ENCODE data around the gene EZR. TPM values are rescaled to one million over a fixed set of nuclear protein-coding genes. Genes with fewer than 3 reads are reported as not detected.

Gene EZR
- total and polyA plus RNA-seq, 2 donors, result 95.1 to 122 TPM

DNA sequence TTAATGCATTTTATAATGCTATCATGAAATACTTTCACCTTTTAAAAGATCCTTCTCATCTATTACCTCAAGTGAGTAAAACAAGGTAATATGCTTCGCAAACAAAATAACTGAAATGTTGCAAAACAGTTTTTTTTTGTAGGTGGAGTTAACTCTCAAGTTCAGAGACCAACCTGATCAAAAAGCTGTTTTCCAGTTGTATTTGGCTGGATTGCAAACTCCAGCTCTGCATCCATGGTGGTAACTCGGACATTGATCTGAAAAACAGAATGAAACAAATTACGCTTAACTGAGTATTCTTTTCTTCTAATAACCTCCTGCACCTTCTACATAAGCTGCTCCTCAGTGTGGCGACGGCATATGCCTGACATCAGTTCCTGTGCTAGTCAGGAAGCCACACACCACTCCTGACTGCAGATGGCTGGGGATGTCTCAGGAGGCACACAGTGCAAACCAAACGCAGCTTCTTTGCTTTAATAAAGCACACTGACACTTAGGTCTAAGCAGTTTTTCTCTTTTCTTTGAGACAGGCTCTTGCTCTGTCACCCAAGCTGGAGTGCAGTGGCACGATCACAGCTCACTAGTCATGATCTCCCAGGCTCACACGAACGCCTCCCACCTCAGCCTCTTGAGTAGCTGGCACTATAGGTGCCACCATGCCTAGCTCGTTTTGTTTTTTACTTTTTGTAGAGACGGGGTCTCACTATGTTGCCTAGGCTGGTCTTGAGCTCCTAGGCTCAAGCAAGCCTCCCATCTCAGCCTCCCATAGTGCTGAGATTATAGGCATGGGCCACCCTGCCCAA, 29.9 kb downstream of the EZR start:
- H3K27ac ChIP-seq (ENCODE audit: low read depth), result no peak overlapping the region
- H3K4me1 ChIP-seq (ENCODE audit: insufficient read depth), result peaks cover 6% of the 10 kb centered on the region
- peaks cover 2% of the 10 kb centered on the region for H3K36me3 ChIP-seq (ENCODE audit: insufficient read depth)
- H3K4me3 ChIP-seq (ENCODE audit: low read depth, low read length), result no peak overlapping the region
- 82% methylated on average over 11 of the region's 11 CpGs for WGBS
- DNase-seq (ENCODE audit: extremely low spot score), result no peak

DNA sequence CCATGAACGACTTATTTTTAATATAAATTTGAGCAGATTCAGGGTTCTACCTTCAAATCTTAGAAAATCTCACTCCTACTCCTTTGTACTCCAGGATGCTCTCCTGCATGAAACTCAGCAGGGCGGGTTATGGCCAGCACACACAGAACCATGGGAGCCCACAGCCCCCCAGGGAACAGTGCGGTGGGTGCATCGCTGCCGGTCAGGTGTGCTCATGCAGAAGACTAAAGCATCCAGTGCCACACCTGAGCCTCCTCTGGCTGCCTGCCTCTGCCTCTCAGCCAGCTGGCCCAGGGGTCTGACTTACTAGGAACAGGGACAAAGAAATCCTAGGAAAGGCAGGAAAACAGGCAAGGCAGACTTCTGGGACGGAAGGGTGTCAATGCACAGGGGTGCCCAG, 31.8 kb downstream of the EZR start:
- Histone ChIP-seq H3K27ac (ENCODE audit: low read depth) (no peak overlapping the region), H3K36me3 (ENCODE audit: insufficient read depth) (peaks cover 4% of the 10 kb centered on the region), H3K4me1 (ENCODE audit: insufficient read depth) (peaks cover 3% of the 10 kb centered on the region), H3K4me3 (ENCODE audit: low read depth, low read length) (no peak overlapping the region)
- 88% methylated on average over 6 of the region's 6 CpGs for WGBS
- DNase-seq (ENCODE audit: extremely low spot score), result no peak

DNA sequence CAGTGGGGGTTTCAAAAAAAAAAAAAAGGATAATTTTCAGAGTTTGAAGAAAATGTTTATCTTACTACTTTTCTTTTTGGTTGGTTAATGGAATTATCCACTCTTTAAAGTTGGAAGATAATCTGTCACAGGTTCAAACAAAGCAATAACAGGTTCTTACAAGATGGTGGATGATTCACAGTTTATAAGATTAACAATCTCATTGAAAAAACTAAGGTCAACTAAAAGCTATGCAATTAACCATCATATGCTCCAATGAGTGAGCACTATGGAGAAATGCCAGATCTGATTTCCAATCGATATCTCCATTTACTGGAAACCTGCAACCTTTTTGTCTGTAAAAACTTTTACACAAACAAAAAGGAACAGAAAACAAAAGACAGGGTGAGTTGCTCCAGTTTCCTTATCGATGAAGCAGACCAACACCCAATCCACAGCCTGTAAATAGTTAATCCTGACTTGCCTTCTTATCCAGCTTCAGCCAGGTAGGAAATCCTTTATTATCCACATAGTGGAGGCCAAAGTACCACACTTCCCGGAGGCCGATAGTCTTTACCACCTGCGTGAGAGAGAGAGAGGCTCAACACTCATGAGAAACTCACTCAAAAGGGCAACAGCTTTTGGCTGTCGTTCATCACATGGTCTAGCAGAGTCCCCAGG, 32.4 kb downstream of the EZR start:
- H3K36me3 ChIP-seq (ENCODE audit: insufficient read depth), result peaks cover 4% of the 10 kb centered on the region
- DNase-seq (ENCODE audit: extremely low spot score), result no peak
- WGBS, result 79% methylated on average over 6 of the region's 6 CpGs

DNA sequence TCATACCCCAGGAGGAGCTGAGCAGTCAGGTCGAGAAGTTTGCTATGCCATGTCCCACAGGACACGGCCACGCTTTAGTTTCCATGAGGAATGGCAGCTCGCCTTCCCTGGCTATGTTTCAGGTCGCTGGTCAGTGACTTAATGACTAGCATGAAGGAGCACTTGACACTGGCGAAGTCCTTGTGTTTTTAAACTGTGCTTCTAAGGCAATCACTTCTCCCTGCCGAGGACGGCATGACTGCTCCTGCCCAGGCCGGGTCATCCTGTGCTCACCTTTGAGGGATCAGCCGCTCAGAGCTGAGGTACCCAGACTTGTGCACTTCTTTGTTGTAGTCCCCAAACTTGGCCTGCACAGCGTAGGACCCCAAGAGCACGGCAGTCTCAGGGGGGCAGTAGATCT, 34.1 kb downstream of the EZR start:
- 94% methylated on average over 12 of the region's 12 CpGs for WGBS
- Histone ChIP-seq H3K4me3 (ENCODE audit: low read depth, low read length) (no peak overlapping the region), H3K4me1 (ENCODE audit: insufficient read depth) (peaks cover 3% of the 10 kb centered on the region), H3K36me3 (ENCODE audit: insufficient read depth) (peaks cover 4% of the 10 kb centered on the region), H3K27ac (ENCODE audit: low read depth) (no peak overlapping the region)
- no peak for DNase-seq (ENCODE audit: extremely low spot score)

More for the DNA sequence above, 32.4 kb downstream of the EZR start:
- Histone ChIP-seq H3K4me1 (ENCODE audit: insufficient read depth) (peaks cover 3% of the 10 kb centered on the region), H3K4me3 (ENCODE audit: low read depth, low read length) (no peak overlapping the region), H3K27ac (ENCODE audit: low read depth) (no peak overlapping the region)

DNA sequence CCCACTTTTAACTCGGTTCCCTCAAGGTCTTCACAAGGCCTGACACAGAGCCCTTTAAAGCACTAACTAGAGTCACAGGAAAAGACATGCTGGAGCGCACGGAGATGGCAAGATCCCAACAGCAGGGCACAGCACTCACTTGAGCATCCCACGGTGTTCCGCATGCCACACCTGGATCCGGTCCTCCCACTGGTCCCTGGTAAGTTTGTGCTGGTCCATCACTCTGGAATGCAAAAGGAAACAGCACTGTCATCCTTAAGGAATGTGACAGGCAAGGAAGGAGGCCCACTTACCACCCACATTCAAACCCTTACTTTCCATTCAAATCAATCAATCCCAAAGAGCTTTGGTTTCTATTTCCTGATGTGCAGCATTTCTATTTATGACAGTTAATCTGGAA, 34.7 kb downstream of the EZR start:
- no peaks in the 10 kb centered on the region for H3K4me1 ChIP-seq (ENCODE audit: insufficient read depth)
- 83% methylated on average over 6 of the region's 6 CpGs for WGBS
- DNase-seq (ENCODE audit: extremely low spot score), result no peak
- H3K4me3 ChIP-seq (ENCODE audit: low read depth, low read length), result no peak overlapping the region
- peaks cover 4% of the 10 kb centered on the region for H3K36me3 ChIP-seq (ENCODE audit: insufficient read depth)
- H3K27ac ChIP-seq (ENCODE audit: low read depth), result no peak overlapping the region

DNA sequence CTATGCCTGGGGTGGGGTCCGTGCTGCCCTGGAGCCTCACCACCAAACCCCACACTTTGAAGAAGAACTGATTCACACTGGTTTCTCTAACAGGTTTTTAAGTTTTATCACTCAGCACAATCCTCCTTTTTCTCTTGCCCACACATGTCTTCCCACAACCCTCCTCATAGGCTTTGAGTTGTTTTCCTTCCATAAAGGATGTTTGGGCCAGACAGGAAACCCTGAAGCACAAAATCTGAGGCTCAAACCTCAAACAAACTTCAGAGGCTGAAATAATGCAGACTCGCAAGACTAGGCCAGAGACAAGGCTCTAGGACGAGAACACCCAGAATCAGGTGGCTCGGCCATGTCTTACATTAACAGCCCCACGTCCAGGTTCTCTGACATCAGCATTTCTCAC, 35.3 kb downstream of the EZR start:
- Histone ChIP-seq H3K36me3 (ENCODE audit: insufficient read depth) (peaks cover 4% of the 10 kb centered on the region), H3K4me3 (ENCODE audit: low read depth, low read length) (no peak overlapping the region), H3K4me1 (ENCODE audit: insufficient read depth) (no peaks in the 10 kb centered on the region), H3K27ac (ENCODE audit: low read depth) (no peak overlapping the region)
- 92% methylated on average over 5 of the region's 5 CpGs for WGBS
- DNase-seq (ENCODE audit: extremely low spot score), result no peak

GRCh38 chr6:158783167-158783450, 36.1 kb downstream of the EZR start:
- WGBS, result 71% methylated on average over 4 of the region's 4 CpGs
- DNase-seq (ENCODE audit: extremely low spot score), result no peak
- Histone ChIP-seq H3K4me1 (ENCODE audit: insufficient read depth) (no peaks in the 10 kb centered on the region), H3K4me3 (ENCODE audit: low read depth, low read length) (no peak overlapping the region), H3K36me3 (ENCODE audit: insufficient read depth) (peaks cover 4% of the 10 kb centered on the region), H3K27ac (ENCODE audit: low read depth) (no peak overlapping the region)

DNA sequence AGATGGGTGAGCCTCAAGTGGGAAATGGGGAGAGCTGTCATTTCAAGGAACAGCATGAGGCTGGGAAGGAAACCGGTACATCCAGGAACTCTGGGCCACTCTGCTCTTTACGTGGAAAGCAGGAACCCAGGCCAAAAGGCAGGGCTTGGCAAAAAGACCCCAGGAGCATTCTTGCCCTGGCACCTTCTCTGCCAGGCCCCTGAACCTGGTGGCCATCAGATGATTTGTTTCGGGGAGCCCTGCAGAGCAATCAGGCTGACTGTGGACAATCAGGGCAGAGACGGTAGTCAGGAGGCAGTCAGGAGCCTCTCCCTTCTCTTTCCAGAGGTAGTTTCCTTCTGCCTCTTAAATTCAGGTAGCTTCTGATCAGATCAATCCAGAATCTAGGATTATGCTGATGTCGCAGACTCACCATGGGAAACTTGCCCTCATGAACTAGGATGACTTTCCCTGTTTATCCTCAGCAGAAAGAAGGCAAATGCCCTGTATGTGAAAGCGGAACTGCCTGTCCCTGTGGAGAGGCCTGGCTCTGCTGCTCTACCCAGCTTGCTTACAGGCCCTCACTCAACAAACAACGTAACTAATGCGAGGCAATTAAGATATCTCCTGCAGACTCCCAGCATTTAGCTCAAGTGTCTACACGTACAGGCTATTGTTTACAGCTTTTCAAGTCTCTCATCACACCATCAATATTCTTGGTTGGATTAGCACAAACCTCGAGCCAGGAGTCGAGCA, 36.6 kb downstream of the EZR start:
- WGBS, result 81% methylated on average over 11 of the region's 11 CpGs
- Histone ChIP-seq H3K36me3 (ENCODE audit: insufficient read depth) (peaks cover 4% of the 10 kb centered on the region), H3K27ac (ENCODE audit: low read depth) (no peak overlapping the region)

GRCh38 chr6:158781692-158782373, 37.3 kb downstream of the EZR start:
- Histone ChIP-seq H3K4me3 (ENCODE audit: low read depth, low read length) (no peak overlapping the region), H3K36me3 (ENCODE audit: insufficient read depth) (peaks cover 4% of the 10 kb centered on the region), H3K4me1 (ENCODE audit: insufficient read depth) (no peaks in the 10 kb centered on the region), H3K27ac (ENCODE audit: low read depth) (no peak overlapping the region)
- 84% methylated on average over 19 of the region's 19 CpGs for WGBS
- DNase-seq (ENCODE audit: extremely low spot score), result no peak

More for the DNA sequence above, 36.6 kb downstream of the EZR start:
- Histone ChIP-seq H3K4me1 (ENCODE audit: insufficient read depth) (no peaks in the 10 kb centered on the region), H3K4me3 (ENCODE audit: low read depth, low read length) (no peak overlapping the region)
- DNase-seq (ENCODE audit: extremely low spot score), result no peak

GRCh38 chr6:158780988-158781691, 38.0 kb downstream of the EZR start:
- Histone ChIP-seq H3K27ac (ENCODE audit: low read depth) (no peak overlapping the region), H3K4me1 (ENCODE audit: insufficient read depth) (no peaks in the 10 kb centered on the region), H3K36me3 (ENCODE audit: insufficient read depth) (peaks cover 4% of the 10 kb centered on the region), H3K4me3 (ENCODE audit: low read depth, low read length) (no peak overlapping the region)
- DNase-seq (ENCODE audit: extremely low spot score), result no peak
- 79% methylated on average over 11 of the region's 11 CpGs for WGBS

DNA sequence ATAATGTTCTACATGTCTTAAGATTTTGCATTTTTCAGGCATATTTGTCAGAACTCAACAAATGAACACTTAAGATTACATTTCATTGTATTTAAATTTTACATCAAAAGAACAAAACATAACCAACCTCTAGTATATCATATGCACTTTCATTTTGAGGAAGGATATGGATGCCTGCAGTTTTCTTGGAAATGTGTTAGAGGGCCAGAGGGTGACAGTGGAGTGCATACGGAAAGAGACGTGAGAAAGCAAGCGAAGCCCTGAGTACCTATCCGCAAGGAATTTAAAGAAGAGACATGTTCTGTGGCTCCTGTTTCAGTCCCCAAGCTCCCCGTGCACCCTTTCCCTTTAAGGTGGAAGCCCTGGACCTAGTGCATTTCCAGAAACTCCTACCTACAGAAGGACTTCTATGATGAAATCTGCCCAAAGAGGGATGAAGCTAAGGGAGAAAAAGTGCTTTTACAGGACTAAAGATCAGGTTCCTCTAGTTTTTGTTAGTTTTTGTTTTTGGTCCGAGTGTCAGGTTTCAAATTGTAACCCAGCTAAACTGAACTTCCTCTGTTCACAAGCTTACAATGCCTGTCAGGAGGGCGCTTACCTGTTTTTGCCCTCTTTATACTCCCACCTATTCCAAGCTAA, 38.8 kb downstream of the EZR start:
- no peak overlapping the region for H3K27ac ChIP-seq (ENCODE audit: low read depth)
- 88% methylated on average over 7 of the region's 7 CpGs for WGBS
- H3K36me3 ChIP-seq (ENCODE audit: insufficient read depth), result peaks cover 4% of the 10 kb centered on the region
- H3K4me1 ChIP-seq (ENCODE audit: insufficient read depth), result no peaks in the 10 kb centered on the region
- DNase-seq (ENCODE audit: extremely low spot score), result no peak
- no peak overlapping the region for H3K4me3 ChIP-seq (ENCODE audit: low read depth, low read length)

GRCh38 chr6:158778005-158778527, 41.1 kb downstream of the EZR start:
- no peaks in the 10 kb centered on the region for H3K4me1 ChIP-seq (ENCODE audit: insufficient read depth)
- H3K27ac ChIP-seq (ENCODE audit: low read depth), result no peak overlapping the region
- 94% methylated on average over 6 of the region's 6 CpGs for WGBS
- DNase-seq (ENCODE audit: extremely low spot score), result no peak
- peaks cover 3% of the 10 kb centered on the region for H3K36me3 ChIP-seq (ENCODE audit: insufficient read depth)
- no peak overlapping the region for H3K4me3 ChIP-seq (ENCODE audit: low read depth, low read length)

Data from urinary bladder (tissue), 4 donors.